A549 (cell line): ENCODE measurements around the gene ITPR3.

Experiments used
- FOSL2 ChIP-seq, 2 experiments: fragments of 450-650 bp in 1 of 2; fragments of >200 bp in 1 of 2; sonication (Bioruptor Twin) in 1 of 2; formaldehyde crosslinking; IDR thresholded peaks; 2 replicates each; pipeline versions ENCODE4 v1.5.0 to v1.6.1; 2016 to 2020; ENCODE audit warnings: mild to moderate bottlenecking in 1 of 2, moderate library complexity in 1 of 2
- MAZ ChIP-seq: fragments of 150-350 bp; IDR thresholded peaks from 2 replicates; pipeline ENCODE4 v1.6.1; 2014; ENCODE audit warnings: antibody characterized with exemption, low read depth, low read length, borderline replicate concordance
- PHF8 ChIP-seq: fragments of 200-600 bp; sonication (generic); IDR thresholded peaks from 2 replicates; pipeline ENCODE4 v1.6.1; 2016; ENCODE audit warnings: low read depth, mild to moderate bottlenecking, antibody characterized with exemption, moderate library complexity, borderline replicate concordance
- TF ChIP-seq, protein P1 (sequence below): fragments of >200 bp; sonication (Bioruptor Twin); formaldehyde crosslinking; IDR thresholded peaks from 3 replicates; pipeline ENCODE4 v1.5.1; 2016
- TF ChIP-seq, protein P2 (sequence below): fragments of 450-650 bp; IDR thresholded peaks from 2 replicates; pipeline ENCODE4 v1.6.1; 2014; ENCODE audit warnings: antibody characterized with exemption

DNA sequence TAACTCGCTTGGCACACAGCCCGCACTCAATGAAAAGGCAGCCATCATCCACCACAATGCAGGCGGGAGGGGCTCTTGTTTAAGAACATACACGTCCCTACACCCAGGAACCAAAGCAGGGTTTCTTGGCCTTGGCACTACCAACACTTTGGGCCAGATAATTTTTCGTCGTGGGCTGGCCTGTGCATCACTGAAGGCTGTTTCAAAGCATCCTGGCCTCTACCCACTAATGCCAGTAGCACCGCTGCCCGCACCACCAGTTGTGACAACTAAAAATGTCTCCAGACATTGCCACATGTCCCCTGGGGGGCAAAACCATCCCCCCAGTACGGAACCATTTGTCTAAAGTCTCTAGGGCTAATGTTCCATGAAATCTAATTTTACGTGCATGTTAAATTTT lies 77.4 kb downstream of the ITPR3 start:
- TF ChIP-seq, protein P1, sequence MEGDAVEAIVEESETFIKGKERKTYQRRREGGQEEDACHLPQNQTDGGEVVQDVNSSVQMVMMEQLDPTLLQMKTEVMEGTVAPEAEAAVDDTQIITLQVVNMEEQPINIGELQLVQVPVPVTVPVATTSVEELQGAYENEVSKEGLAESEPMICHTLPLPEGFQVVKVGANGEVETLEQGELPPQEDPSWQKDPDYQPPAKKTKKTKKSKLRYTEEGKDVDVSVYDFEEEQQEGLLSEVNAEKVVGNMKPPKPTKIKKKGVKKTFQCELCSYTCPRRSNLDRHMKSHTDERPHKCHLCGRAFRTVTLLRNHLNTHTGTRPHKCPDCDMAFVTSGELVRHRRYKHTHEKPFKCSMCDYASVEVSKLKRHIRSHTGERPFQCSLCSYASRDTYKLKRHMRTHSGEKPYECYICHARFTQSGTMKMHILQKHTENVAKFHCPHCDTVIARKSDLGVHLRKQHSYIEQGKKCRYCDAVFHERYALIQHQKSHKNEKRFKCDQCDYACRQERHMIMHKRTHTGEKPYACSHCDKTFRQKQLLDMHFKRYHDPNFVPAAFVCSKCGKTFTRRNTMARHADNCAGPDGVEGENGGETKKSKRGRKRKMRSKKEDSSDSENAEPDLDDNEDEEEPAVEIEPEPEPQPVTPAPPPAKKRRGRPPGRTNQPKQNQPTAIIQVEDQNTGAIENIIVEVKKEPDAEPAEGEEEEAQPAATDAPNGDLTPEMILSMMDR = no peak
- no peak for TF ChIP-seq PHF8
- TF ChIP-seq MAZ = no peak
- no peak for TF ChIP-seq FOSL2 (IDR thresholded peaks at IDR 0.05)
- TF ChIP-seq FOSL2 (CRISPR knock-in tag; IDR thresholded peaks at IDR 0.05) = no peak
- TF ChIP-seq, protein P2, sequence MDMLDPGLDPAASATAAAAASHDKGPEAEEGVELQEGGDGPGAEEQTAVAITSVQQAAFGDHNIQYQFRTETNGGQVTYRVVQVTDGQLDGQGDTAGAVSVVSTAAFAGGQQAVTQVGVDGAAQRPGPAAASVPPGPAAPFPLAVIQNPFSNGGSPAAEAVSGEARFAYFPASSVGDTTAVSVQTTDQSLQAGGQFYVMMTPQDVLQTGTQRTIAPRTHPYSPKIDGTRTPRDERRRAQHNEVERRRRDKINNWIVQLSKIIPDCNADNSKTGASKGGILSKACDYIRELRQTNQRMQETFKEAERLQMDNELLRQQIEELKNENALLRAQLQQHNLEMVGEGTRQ = no peak
